Activated CD4-positive, alpha-beta T cell treated with anti-CD3 and anti-CD28 coated beads, Interleukin-2, amount 50 U/mL, for 1 hour (primary cell): Measurements from ENCODE around the gene RSAD1.
"Not testable (repeated sequence)": the region's sequence is repeated elsewhere in the genome, so short reads cannot be mapped to it uniquely, and the experiment has no call there.

Source experiments
- DNase-seq: peaks from one replicate; pipeline ENCODE4 v3.0.0-alpha.2; 2020

RSAD1 gene

DNA sequence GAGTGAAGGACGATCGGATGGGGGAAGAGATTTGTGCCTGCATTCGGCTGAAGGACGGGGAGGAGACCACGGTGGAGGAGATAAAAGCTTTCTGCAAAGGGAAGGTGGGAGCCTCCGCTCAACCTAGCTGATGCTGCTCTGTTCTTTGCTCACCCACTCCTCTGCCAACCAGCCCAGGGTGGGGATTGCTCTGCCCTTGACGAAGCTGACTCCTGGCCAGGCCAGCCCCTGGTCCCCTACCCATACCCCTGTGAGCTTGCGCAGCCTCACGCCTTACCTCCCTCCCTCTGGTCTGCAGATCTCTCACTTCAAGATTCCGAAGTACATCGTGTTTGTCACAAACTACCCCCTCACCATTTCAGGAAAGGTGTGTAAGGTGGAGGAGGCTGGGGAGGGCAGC, 4.8 kb upstream of the RSAD1 start:
- DNase-seq, result no peak

DNA sequence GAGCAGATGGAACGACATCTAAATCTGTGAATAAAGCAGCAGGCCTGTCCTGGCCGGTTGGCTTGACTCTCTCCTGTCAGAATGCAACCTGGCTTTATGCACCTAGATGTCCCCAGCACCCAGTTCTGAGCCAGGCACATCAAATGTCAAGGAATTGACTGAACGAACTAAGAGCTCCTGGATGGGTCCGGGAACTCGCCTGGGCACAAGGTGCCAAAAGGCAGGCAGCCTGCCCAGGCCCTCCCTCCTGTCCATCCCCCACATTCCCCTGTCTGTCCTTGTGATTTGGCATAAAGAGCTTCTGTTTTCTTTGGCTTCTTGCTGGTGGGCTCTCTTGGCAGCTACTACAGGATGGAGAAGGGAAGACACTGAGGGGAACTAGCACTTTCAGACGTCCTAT, 4.1 kb upstream of the RSAD1 start:
- DNase-seq, result no peak

DNA sequence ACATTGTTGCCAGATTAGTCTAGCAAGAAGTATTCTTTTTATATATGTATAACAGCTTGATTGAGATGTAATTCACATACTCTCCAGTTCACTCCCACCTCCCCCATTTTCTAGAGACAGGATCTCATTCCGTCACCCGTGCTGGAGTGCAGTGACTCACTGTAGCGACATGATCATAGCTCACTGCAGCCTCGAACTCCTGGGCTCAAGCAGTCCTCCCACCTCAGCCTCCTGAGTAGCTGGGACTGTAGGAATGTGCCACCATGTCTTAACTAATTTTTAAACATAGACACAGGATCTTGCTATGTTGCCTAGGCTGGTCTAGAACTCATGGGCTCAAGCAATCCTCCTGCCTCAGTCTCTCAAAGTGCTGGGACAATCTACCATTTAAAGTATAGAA, 3.3 kb upstream of the RSAD1 start:
- no peak for DNase-seq

DNA sequence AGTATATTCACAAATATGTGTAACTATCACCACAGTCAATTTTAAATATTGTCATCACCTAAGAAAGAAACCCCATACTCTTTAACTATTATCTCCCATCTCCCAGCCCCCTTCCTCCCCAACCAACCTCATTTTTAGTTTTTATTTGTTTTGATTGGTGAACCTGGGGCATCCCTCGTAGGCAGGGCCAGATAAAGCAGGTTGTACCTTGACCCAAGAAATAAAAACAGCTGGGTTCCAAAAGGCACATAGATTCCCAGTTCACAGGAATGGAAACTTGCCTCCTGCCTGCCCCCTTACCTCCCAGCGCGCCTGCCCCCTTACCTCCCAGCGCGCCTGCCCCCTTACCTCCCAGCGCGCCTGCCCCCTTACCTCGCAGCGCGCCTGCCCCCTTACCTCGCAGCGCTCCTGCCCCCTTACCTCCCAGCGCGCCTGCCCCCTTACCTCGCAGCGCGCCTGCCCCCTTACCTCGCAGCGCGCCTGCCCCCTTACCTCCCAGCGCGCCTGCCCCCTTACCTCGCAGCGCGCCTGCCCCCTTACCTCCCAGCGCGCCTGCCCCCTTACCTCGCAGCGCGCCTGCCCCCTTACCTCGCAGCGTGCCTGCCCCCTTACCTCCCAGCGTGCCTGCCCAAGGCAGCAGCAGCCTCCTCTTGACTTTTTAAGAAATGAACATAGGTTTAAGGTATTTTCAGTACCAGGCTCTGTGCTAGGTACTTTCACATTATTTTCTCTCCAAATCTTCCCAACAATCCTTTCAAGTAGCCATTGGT, 2.7 kb upstream of the RSAD1 start:
- not testable (repeated sequence) for DNase-seq

DNA sequence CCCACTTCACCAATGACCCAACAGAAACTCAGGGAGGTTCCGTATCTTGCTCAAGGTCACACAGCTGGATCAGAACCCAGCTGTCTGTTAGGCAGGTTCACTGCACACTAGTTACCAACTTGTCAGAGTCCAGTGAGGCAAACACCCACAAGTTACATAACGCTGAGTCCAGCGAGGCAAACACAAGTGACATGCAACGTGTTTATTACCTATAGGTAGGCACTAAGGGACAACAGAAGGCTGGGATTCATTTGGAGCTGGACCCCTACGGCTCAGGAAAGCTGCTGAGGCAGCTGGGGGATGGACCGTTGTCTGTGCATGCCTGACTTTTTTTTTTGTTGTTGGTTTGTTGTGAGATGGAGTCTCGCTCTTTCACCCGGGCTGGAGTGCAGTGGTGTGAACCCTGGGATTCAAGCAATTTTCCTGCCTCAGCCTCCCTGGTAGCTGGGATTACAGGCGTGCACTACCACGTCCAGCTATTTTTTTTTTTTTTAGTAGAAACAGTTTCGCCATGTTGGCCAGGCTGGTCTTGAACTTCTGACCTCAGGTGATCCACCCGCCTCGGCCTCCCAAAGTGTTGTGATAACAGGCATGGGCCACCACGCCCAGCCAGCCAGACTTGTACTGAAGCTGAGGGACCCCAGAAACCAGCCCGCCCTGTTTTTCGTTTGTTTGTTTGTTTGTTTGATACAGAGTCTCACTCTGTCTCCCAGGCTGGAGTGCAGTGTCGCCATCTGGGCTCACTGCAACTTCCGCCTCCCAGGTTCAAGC, 1.9 kb upstream of the RSAD1 start:
- DNase-seq, result no peak

DNA sequence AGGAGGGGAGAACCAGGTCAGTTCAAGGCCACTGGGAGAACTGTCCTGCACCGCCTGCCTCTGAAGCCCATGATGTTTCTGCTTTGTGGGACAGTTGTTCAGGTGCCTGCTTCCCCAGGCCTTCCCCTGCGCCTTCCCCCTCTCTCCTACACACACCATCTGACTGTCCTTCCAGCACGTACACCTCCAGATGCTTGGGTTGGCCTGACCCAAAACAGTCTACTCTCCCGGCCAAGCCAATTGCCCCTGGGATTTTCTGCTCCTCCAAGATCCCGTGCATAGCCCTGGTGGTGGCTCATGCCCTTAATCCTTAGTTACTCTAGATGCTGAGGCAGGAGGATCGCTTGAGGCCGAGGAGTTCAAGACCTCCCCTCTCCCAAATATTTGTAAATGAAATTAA, 684 bp upstream of the RSAD1 start:
- no peak for DNase-seq

DNA sequence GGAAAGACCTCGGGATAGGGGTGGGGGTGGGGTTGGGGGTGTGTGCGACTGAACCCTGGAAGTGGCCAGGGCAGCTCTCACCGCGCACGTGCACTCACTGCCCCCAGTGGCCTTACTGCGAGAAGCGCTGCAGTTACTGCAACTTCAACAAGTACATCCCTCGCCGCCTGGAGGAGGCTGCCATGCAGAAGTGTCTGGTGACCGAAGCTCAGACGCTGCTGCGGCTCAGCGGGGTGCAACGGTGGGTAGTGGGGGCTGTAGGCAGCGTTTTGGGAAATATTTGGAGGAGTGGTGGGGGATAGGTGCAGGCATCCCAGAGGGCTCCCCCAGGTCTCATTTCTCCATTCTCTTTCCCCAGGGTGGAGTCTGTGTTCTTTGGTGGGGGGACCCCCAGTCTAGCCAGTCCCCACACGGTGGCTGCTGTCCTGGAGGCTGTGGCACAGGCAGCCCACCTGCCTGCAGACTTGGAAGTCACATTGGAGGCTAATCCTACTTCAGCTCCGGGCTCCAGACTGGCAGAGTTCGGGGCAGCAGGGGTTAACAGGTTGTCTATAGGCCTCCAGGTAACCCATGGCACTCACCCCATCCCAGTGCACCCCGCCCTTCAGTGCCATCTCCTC, 972 bp downstream of the RSAD1 start:
- peak; percentile 59 for DNase-seq

DNA sequence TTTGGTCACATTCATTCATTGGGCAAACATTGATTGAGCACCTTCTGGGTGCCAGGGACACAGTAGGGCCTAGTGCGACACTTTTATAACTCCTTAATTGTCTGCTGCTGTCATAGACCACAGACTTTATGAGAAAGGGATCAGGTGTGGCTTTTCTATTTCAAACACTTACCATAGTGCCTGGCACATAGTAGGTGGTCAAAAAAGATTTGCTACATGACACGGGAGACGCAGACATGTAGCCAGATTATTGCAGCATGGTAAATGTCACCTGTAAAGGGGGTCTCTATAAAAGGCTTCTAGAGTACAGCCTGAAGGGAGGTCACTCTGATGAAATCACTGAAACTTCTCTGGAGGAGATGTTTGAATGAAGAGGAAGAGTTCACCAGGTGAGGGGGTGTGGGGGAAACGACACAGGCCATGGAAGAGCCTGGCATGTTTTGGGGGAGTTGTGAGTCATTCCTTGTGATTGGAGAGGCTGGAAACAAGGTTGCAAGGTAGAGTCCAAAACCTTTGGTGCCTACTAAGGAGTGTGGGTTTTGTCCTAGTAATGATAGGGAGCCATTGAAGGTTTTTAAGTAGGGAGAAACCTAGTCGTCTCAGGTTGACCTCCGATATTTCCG, 1.6 kb downstream of the RSAD1 start:
- DNase-seq, result no peak

DNA sequence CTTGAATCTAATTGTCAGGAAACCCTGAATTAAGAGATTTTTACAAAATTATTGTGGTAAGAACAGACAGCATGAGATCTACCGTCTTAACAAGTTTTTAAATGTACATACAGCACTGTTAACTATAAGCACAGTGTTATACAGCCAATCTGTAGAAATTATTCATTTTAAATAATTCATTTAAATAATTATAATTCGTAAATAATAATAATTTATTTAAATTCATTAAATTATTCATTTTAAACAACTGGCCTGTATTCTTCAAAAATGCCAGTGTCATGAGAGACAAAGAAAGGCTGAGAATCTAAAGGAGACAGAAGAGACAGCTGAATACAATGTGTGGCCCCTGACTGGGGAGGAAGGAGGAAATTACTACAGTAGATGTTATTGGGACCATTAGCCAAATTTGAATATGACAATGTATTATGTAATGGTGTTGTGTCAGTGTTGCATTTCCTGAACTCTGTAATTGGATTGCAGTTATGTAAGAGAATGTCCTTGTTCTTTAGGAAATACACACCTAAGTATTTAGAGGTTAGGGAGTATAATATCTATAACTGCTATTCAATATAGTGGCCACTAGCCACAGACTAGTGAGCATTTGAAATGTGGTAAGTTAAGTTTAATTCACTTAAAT, 2.3 kb downstream of the RSAD1 start:
- DNase-seq, result no peak

DNA sequence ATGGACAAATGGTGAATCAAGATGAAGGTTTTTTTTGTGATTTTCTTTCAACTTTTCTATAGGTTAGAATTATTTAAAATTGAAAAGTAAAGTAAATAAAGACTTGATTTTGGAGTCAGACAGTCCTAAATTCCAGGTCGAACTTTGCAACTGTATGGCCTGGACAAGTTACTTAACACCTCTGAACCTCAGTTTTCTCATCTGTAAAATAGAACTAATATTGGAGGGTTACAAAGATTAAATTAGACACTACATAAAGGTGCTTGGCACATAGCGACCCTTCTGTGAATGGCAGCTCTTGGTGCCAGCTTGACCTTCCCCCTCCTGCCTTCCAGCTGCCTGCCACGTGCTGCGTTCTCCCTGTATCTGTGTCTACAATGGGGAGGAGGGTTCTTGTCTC, 3.0 kb downstream of the RSAD1 start:
- no peak for DNase-seq

DNA sequence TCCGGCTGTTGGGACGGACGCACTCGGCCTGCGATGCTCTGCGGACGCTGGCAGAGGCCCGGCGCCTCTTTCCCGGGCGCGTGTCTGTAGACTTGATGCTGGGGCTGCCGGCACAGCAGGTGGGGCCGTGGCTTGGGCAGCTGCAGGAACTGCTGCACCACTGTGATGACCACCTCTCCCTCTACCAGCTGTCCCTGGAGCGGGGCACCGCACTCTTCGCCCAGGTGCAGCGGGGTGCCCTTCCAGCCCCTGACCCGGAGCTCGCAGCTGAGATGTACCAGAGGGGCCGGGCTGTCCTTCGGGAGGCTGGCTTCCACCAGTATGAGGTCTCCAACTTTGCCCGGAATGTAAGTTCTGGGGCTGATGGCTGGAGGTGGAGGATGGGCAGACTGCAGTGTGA, 3.5 kb downstream of the RSAD1 start:
- no peak for DNase-seq

DNA sequence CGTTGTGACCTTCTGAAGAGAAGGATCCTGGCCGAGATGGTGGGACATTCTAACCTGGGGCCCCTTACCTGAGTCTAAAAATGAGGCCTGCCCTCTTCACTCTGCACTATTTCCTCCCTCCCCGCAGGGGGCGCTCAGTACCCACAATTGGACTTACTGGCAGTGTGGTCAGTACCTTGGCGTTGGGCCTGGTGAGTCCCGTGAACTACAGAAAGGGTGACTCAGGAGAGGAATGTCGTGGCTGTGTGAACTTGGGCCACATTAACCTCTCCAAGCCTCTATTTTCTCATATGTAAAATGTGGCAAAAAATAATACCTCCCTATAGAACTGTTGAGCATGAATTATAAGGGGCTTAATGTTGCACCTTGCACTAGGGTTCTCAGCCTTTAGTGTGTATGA, 3.9 kb downstream of the RSAD1 start:
- peak; percentile 71 for DNase-seq

DNA sequence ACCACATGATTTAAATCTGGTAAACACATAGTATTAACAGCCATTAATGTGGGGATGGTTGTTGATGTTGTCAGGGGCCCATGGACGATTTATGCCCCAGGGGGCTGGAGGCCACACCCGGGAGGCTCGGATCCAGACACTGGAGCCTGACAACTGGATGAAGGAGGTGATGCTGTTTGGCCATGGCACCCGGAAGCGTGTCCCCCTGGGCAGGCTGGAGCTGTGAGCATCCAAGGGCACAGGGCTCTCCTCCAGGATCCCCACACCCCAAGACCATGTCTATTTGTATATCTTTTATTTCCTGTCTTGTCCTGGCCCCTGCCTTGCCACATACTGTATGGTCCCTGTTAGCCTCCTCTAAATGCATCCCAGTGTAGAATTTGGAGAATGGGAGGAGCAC, 4.6 kb downstream of the RSAD1 start:
- no peak for DNase-seq

DNA sequence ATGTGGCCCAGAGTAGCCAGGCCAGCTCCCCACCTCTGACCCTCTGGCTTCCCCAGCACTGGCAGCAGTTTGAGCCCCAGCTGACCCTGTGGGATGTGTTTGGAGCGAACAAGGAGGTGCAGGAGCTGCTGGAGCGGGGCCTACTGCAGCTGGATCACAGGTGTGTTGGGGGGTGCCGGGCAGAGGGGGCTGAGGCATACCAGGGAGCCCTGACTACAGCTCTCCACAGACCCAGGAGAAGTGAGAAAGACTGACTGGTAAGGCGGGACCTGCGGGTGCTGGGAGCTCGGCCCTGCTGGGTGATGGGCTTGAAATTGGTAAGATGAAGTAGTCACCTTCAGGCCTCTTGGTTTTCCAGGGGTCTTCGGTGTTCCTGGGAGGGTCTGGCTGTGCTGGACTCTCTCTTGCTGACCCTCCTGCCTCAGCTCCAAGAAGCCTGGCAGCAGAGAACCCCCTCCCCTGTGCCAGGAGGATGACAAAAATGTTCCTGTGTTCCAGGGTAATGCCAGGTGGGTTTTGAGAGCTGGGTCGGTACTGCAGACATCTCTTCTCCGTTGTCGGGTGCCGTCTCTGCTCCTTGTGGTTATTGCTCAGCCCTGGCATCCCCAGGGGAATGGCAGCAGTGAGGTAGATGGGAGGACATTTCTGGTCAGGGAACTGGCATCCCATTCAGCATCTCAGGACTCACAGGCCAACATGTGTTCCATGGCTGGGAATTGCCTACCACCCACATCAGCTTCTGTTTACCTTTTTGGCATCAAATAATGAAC, 5.9 kb downstream of the RSAD1 start:
- no peak for DNase-seq

DNA sequence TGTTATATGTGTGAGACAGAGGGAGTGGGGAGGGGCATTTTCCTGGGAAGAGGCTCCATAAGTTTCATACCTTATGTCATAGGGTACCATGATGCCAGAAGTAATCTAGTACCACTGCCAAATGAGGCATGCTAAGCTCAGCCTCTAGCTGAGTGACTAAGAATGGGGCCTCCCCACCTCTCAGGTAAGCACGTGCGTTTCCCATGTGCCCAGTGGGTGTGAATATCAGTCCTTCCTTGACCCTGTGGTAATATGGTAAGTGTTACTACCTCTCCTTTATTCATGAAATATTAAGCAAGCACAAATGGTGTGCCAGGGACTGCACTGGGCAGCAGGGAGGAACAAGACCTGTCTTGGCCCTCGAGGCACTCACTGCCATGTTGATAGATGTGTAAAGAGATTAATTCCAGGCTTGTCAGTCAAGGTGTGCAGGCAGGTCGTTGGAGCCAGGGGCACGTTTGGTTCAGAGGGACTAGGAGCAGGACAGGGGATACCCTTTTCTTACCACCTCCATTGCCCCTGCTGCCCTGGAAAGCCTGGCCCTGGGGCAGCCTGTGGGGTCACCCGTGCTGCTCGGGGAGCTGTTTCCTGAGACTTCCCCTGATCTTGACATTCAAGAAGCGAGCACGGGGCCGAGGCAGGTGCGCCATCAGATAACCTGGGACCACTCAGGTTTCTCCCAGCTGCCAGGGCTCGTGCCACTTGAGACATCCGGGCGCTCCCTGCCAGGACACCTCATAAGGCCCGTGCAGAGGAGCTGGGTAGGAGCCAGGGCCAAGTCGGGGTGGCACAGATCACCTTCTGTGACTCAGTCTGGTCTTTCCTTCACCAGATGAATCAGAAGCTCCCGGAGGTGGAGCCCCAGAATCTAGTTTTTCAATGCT, 8.8 kb downstream of the RSAD1 start:
- DNase-seq, result no peak

DNA sequence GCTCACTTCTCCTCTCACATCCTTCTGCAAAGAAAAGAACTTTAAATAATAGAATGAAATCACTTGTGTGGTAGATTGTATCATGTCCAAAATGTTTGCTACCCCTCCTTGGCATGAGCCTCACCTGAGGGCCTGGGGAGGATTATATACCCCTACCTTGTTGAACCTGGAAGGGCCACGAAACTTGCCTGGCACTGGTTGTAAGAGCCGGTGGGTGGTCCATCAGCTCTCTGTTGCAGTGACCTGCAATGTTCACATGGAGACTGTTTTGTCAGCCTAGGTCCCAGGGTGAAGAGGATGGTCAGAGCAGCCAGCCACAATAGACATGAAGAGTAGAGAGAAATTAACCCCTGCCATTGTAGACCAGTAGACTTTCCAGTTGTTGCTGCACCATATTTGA, 10.2 kb downstream of the RSAD1 start:
- no peak for DNase-seq

DNA sequence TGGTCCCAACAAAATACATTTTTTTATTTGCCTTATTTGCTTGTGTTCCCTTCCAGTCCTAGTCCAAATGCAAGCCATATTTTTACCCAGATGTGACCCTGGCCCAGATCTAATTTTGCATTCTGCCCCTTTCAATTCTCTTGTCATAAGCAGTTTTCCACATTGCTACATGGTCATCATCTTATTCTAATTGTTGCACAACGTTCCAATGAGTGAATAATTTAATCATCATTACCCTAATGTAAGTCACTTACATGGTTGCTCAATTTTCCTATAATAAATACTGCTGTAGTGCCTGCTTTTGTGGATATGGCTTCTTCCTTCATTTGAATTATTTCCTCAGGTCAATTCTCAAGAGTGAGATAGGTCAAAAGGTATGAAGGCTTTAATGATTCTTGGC, 12.8 kb downstream of the RSAD1 start:
- DNase-seq, result no peak

DNA sequence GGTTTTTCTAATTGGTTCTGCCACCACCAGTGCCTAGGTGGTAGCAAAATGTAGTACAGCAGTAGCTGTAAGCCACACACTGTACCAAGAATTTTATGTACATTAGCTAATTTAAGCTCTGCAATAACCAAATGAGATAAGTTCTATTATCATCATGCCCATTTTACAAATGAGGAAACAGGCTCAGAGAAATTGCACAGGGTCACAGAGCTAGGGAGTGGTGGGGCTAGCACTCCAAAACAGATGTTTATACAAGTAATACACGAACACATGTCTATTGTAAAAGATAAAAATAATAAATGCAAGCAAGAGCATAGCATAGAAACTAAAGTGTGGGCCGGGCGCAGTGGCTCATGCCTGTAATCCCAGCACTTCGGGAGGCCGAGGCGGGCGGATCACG, 13.6 kb downstream of the RSAD1 start:
- no peak for DNase-seq

DNA sequence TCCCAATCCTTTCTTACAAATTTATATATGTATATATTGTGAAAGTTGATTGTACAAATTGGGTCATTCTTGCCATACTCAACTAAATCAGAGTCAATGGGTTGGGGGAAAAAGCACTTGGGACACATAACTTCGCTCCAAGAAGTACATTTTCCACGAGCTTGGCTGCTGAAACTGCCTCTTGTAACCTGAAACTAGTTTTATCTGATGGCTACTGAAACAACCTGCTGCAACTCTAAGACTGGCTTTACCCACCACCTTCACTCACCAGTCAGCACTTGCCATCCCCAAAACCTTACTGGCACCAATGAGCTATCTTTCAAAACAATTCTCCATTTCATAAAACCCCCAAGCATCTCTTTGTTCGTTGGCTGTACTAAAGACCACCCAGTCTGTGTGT, 15.1 kb downstream of the RSAD1 start:
- no peak for DNase-seq

DNA sequence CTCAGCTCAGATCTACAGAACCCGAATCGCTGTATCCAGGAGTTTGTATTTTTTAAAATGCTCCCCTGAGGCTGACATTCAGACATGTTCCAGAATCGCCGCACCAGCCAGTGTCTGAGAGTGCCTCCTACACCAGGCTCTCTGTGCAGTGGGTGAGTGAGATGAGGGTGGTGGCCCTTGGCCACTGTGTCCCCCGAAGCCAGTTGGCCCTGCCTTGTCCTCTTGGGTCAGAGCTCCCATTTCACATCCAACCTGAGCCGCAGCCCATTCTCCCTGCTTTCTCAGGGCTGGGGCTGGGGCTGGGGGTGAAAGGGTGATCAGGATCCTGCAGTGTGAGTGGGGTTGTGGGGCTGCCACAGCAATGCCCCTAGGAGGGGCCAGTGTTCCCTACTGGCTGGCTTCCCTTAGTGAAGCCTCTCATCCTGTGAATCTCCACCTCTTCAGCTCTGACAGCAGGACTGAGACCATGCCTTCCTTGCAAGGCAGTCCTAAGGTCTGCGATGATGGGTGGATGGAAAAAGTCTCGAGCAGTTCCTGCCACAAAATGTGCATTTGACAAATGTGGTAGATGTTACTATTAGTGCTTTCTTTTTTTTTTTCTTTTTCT, 16.7 kb downstream of the RSAD1 start:
- DNase-seq, result no peak

DNA sequence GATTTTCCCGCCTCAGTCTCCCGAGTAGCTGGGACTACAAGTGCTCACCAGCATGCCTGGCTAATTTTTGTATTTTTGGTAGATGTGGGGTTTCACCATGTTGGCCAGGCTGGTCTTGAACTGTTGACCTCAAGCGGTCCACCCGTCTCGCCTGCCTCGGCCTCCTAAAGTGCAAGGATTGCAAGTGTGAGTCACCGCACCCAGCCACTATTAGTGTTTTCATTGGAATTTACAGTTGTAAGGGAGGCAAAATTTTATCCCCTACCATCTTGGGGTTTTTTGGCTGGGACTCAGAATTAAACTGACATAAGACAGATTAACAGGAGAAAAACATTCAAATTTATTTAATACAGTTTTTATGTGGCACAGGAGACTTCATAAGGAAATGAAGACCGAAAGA, 17.3 kb downstream of the RSAD1 start:
- no peak for DNase-seq
